ENCODE results near the gene SLA2.
"Not testable (repeated sequence)": the region's sequence is repeated elsewhere in the genome, so short reads cannot be mapped to it uniquely, and the experiment has no call there.

Gene SLA2

DNA sequence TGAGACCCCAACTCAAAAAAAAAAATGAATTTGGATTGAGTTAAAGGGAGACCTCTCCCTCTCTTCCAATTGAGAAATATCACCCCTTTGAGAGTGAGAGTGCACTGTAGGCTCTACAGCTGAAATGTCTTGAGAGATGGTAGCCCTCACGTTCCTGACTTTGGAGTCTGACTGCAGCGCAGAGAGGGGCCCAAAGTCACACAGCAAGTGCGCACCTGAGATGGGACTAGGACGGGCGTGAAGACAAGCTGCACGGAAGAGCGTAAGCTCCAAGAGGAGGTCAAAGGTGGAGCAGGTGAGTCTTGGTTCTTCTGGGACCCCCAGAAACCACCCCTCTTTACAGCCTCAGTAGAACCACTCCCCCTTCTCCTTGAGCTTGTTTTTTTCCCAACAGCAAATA lies 643 bp downstream of the SLA2 start:
- H3K4me1 ChIP-seq (ENCODE audit: control insufficient read depth in 1 of 2, insufficient read depth in 1 of 2, low read depth in 1 of 2, low read length in 1 of 2): peaks cover 12 to 13% of the 10 kb centered on the region in 2 experiments
- H3K36me3 ChIP-seq: no peaks in the 10 kb centered on the region
- no peaks in the 10 kb centered on the region for H3K27me3 ChIP-seq
- peak overlapping the region; percentile 72 for H3K27ac ChIP-seq
- no peak overlapping the region for H3K4me3 ChIP-seq (ENCODE audit: low read depth in 1 of 2, low read length in 1 of 2)
- TF ChIP-seq, protein P1, sequence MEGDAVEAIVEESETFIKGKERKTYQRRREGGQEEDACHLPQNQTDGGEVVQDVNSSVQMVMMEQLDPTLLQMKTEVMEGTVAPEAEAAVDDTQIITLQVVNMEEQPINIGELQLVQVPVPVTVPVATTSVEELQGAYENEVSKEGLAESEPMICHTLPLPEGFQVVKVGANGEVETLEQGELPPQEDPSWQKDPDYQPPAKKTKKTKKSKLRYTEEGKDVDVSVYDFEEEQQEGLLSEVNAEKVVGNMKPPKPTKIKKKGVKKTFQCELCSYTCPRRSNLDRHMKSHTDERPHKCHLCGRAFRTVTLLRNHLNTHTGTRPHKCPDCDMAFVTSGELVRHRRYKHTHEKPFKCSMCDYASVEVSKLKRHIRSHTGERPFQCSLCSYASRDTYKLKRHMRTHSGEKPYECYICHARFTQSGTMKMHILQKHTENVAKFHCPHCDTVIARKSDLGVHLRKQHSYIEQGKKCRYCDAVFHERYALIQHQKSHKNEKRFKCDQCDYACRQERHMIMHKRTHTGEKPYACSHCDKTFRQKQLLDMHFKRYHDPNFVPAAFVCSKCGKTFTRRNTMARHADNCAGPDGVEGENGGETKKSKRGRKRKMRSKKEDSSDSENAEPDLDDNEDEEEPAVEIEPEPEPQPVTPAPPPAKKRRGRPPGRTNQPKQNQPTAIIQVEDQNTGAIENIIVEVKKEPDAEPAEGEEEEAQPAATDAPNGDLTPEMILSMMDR (IDR thresholded peaks at IDR 0.05): no peak
- H3K9me3 ChIP-seq: no peaks in the 10 kb centered on the region

DNA sequence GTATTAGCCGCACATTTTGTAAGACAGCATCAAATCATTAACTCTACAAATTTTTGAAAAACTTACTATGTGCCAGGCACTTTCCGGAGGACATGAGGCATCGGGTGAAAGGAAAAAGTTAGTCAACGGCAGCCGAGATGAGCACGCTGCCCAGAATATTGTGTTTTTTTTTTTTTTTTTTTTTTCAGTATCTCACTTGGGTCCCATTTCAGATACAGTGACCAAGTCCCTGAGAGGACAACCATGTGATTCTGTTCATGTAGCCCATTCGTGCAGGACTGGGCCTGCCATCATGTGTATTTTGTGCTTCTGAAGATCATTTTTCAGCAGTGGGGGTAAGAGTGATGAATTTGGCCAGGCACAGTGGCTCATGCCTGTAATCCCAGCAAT lies 1.3 kb downstream of the SLA2 start:
- TF ChIP-seq, protein P1 (IDR thresholded peaks at IDR 0.05): no peak
- Histone ChIP-seq H3K9me3 (no peaks in the 10 kb centered on the region), H3K27me3 (no peaks in the 10 kb centered on the region), H3K4me1 (ENCODE audit: control insufficient read depth in 1 of 2, insufficient read depth in 1 of 2, low read depth in 1 of 2, low read length in 1 of 2) (peaks cover 12 to 13% of the 10 kb centered on the region in 2 experiments), H3K4me3 (ENCODE audit: low read depth in 1 of 2, low read length in 1 of 2) (no peak overlapping the region), H3K27ac (no peak overlapping the region), H3K36me3 (no peaks in the 10 kb centered on the region)

DNA sequence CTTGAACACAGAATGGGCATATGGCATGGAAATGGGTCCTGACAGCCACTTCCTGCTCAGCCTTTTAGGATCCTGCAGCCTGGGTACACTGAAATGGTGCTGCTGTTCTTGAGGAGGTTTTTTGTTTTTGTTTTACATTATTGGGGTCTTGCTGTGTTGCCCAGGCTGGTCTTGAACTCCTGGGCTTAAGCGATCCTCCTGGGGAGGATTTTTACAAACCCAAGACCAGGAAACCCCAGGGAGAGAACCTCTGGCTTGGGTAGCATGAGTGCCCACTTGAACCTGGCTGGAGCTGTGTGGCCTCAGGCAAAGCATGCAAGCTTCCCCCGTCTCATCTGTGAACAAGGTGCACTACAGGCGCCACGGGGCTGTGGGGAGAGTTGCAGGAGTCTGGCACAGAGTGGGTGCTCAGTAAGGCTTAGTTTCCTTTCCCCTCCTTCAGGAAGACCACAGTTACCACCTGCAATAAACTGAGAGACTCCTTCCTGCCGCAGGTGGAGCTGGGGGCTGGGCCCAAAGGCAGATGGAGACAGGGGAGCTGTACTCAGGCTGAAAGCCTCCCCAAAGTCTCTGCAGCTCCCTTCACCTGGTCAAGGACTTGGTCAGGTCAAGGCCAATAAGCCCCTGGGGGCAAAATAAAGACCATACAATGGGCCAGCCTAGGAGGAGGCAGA lies 1.8 kb downstream of the SLA2 start:
- Histone ChIP-seq H3K27ac (no peak overlapping the region), H3K4me1 (ENCODE audit: control insufficient read depth in 1 of 2, insufficient read depth in 1 of 2, low read depth in 1 of 2, low read length in 1 of 2) (peaks cover 12 to 13% of the 10 kb centered on the region in 2 experiments), H3K36me3 (no peaks in the 10 kb centered on the region), H3K4me3 (ENCODE audit: low read depth in 1 of 2, low read length in 1 of 2) (no peak overlapping the region), H3K27me3 (no peaks in the 10 kb centered on the region), H3K9me3 (no peaks in the 10 kb centered on the region)
- TF ChIP-seq, protein P1 (IDR thresholded peaks at IDR 0.05): no peak

DNA sequence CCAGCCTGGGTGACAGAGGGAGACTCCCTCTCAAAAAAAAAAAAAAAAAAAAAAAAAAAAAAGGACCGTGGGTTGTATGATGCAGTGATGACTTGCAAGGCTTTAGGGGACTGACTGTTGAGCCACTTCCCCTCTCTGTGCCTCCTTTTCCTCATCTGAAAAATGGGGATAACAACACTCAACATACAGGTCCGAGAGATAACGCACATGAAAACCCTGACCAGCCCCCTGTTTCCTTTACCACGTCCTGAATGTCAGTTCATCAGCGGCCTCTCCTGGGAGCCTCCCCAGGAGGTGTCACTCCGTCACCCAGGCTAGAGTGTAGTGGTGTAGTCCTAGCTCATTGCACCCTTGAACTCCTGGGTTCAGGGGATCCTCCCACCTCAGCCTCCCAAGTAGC lies 3.9 kb downstream of the SLA2 start:
- no peaks in the 10 kb centered on the region for H3K36me3 ChIP-seq
- H3K4me1 ChIP-seq (ENCODE audit: control insufficient read depth in 1 of 2, insufficient read depth in 1 of 2, low read depth in 1 of 2, low read length in 1 of 2): peaks cover 12 to 13% of the 10 kb centered on the region in 2 experiments
- TF ChIP-seq, protein P1 (IDR thresholded peaks at IDR 0.05): no peak
- H3K9me3 ChIP-seq: no peaks in the 10 kb centered on the region
- H3K27me3 ChIP-seq: no peaks in the 10 kb centered on the region
- H3K27ac ChIP-seq: no peak overlapping the region
- no peak overlapping the region for H3K4me3 ChIP-seq (ENCODE audit: low read depth in 1 of 2, low read length in 1 of 2)

DNA sequence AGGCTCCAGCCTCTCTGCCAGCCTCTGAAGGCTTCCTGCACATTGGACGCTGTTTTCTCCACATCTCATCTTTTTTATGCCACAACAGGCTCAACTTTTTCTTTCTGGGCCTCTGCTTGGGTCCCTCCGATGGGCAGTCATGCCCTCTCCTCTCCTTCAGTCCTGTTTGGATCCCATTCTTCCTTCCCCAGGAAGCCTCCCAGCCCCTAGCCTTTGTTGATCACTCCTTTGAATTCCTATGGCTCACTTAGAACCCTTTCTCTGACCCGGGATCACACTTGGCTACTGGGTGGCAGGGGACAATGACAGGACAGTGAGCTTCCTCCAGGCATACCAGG lies 4.5 kb downstream of the SLA2 start:
- Histone ChIP-seq H3K36me3 (no peaks in the 10 kb centered on the region), H3K4me3 (ENCODE audit: low read depth in 1 of 2, low read length in 1 of 2) (no peak overlapping the region), H3K27ac (no peak overlapping the region), H3K27me3 (no peaks in the 10 kb centered on the region), H3K9me3 (no peaks in the 10 kb centered on the region), H3K4me1 (ENCODE audit: control insufficient read depth in 1 of 2, insufficient read depth in 1 of 2, low read depth in 1 of 2, low read length in 1 of 2) (peaks cover 10 to 11% of the 10 kb centered on the region in 2 experiments)
- TF ChIP-seq, protein P1 (IDR thresholded peaks at IDR 0.05): no peak

DNA sequence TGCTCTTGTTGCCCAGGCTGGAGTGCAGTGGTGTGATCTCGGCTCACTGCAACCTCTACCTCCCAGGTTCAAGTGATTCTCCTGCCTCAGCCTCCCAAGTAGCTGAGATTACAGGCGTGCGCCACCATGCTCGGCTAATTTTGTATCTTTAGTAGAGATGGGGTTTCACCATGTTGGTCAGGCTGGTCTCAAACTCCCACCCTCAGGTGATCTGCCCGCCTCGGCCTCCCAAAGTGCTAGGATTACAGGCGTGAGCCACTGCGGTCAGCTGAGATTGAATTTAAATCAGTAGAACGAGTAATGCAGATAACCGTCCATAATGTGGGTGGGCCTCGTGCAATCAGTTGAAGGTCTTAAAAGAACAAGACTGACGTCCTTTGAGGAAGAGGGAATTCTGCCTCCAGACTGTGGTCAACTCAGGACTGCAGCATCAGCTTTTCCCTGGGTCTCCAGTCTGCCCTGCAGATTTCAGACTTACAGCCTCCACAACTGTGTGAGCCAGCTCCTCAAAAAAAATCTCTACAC lies 7.1 kb downstream of the SLA2 start:
- not testable (repeated sequence) for H3K27me3 ChIP-seq; H3K4me3 ChIP-seq (ENCODE audit: low read depth in 1 of 2, low read length in 1 of 2); H3K27ac ChIP-seq; H3K4me1 ChIP-seq (ENCODE audit: control insufficient read depth in 1 of 2, insufficient read depth in 1 of 2, low read depth in 1 of 2, low read length in 1 of 2); H3K9me3 ChIP-seq; H3K36me3 ChIP-seq

All from neutrophil (primary cell).